Neural cell (in vitro differentiated cells): ENCODE results near the gene EXOC4.

Experiments
- EZH2 ChIP-seq: fragments of 200-600, 300-800 bp; shearing (Covaris generic), sonication (generic); IDR thresholded peaks from 2 replicates; pipeline ENCODE4 v1.6.1; 2014; ENCODE audit warnings: antibody characterized with exemption, low read length, borderline replicate concordance, mild to moderate bottlenecking; ENCODE audit not compliant: insufficient read depth, poor library complexity, severe bottlenecking
- POLR2AphosphoS5 ChIP-seq: IDR thresholded peaks from 2 replicates; pipeline ENCODE4 v1.6.1; 2012
- RAD21 ChIP-seq: fragments of 450-650 bp; conservative IDR thresholded peaks from 2 replicates; pipeline ENCODE4 v1.6.1; 2014; ENCODE audit warnings: antibody characterized with exemption, mild to moderate bottlenecking, moderate library complexity
- TF ChIP-seq, protein P1 (sequence below): fragments of 450-650 bp; IDR thresholded peaks from 2 replicates; pipeline ENCODE4 v1.5.1; 2014; ENCODE audit warnings: antibody characterized with exemption, mild to moderate bottlenecking, moderate library complexity; ENCODE audit not compliant: poor library complexity, severe bottlenecking
- TF ChIP-seq, protein P2 (sequence below): IDR thresholded peaks from 2 replicates; pipeline ENCODE4 v1.6.1; 2012; ENCODE audit warnings: borderline replicate concordance

DNA sequence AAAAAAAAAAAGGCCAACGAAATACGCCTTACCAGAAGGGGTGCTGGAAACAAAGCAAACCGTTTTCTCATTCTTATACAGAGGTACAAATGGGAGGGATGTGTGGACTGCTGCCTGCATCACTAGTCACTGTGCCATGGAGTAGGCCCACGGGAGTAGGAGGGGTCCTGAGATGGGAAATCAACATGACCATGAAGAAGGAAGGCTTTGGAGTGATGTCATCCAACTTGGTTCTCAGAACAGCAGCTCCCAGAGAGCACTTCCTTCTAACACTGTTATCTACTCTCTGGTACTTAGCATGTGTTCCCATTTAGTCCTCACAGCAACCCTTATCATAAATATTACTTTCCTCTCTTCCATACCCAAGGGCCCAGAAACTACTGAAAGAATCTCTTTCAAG lies 814.3 kb downstream of the EXOC4 start:
- no peak for TF ChIP-seq POLR2AphosphoS5
- TF ChIP-seq, protein P1, sequence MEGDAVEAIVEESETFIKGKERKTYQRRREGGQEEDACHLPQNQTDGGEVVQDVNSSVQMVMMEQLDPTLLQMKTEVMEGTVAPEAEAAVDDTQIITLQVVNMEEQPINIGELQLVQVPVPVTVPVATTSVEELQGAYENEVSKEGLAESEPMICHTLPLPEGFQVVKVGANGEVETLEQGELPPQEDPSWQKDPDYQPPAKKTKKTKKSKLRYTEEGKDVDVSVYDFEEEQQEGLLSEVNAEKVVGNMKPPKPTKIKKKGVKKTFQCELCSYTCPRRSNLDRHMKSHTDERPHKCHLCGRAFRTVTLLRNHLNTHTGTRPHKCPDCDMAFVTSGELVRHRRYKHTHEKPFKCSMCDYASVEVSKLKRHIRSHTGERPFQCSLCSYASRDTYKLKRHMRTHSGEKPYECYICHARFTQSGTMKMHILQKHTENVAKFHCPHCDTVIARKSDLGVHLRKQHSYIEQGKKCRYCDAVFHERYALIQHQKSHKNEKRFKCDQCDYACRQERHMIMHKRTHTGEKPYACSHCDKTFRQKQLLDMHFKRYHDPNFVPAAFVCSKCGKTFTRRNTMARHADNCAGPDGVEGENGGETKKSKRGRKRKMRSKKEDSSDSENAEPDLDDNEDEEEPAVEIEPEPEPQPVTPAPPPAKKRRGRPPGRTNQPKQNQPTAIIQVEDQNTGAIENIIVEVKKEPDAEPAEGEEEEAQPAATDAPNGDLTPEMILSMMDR, result no peak
- TF ChIP-seq RAD21, result no peak
- TF ChIP-seq, protein P2, sequence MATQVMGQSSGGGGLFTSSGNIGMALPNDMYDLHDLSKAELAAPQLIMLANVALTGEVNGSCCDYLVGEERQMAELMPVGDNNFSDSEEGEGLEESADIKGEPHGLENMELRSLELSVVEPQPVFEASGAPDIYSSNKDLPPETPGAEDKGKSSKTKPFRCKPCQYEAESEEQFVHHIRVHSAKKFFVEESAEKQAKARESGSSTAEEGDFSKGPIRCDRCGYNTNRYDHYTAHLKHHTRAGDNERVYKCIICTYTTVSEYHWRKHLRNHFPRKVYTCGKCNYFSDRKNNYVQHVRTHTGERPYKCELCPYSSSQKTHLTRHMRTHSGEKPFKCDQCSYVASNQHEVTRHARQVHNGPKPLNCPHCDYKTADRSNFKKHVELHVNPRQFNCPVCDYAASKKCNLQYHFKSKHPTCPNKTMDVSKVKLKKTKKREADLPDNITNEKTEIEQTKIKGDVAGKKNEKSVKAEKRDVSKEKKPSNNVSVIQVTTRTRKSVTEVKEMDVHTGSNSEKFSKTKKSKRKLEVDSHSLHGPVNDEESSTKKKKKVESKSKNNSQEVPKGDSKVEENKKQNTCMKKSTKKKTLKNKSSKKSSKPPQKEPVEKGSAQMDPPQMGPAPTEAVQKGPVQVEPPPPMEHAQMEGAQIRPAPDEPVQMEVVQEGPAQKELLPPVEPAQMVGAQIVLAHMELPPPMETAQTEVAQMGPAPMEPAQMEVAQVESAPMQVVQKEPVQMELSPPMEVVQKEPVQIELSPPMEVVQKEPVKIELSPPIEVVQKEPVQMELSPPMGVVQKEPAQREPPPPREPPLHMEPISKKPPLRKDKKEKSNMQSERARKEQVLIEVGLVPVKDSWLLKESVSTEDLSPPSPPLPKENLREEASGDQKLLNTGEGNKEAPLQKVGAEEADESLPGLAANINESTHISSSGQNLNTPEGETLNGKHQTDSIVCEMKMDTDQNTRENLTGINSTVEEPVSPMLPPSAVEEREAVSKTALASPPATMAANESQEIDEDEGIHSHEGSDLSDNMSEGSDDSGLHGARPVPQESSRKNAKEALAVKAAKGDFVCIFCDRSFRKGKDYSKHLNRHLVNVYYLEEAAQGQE, result no peak
- TF ChIP-seq EZH2, result no peak
